Mesenchymal stem cell (in vitro differentiated cells and primary cell): ENCODE data around the gene NKX2-3.

Experiments
- DNase-seq: peaks from one replicate; pipeline ENCODE4 v3.0.0-alpha.2; 2013
- H2AFZ ChIP-seq: one replicate; pipeline ENCODE4 v1.6.1; 2013; ENCODE audit warnings: low read depth, mild to moderate bottlenecking, control low read depth, inconsistent platforms, low read length, moderate library complexity
- H2AK5ac ChIP-seq: 2 replicates; pipeline ENCODE4 v1.6.1; 2013; ENCODE audit warnings: low read length, moderate library complexity, mild to moderate bottlenecking, inconsistent platforms; ENCODE audit not compliant: severe bottlenecking
- H2BK120ac ChIP-seq: one replicate; pipeline ENCODE4 v1.6.1; 2013; ENCODE audit warnings: low read depth, mild to moderate bottlenecking, inconsistent platforms, low read length, moderate library complexity
- H2BK12ac ChIP-seq, 2 experiments: one replicate each; pipeline ENCODE4 v1.6.1; 2013; ENCODE audit warnings: inconsistent platforms in 2 of 2, low read length in 2 of 2, mild to moderate bottlenecking in 2 of 2, moderate library complexity in 2 of 2, control low read depth in 1 of 2
- H2BK15ac ChIP-seq: one replicate; pipeline ENCODE4 v1.6.1; 2013; ENCODE audit warnings: mild to moderate bottlenecking, low read depth, inconsistent platforms; ENCODE audit not compliant: poor library complexity, severe bottlenecking
- H2BK5ac ChIP-seq: 2 replicates; pipeline ENCODE4 v1.6.1; 2013; ENCODE audit warnings: low read depth, mild to moderate bottlenecking, low read length, control low read depth, inconsistent platforms; ENCODE audit not compliant: poor library complexity, severe bottlenecking
- H3K14ac ChIP-seq, 2 experiments: one replicate each; pipeline ENCODE4 v1.6.1; 2013; ENCODE audit warnings: inconsistent platforms in 2 of 2, low read length in 2 of 2, control low read depth in 1 of 2, mild to moderate bottlenecking in 1 of 2, moderate library complexity in 1 of 2
- H3K18ac ChIP-seq, 2 experiments: one replicate each; pipeline ENCODE4 v1.6.1; 2013; ENCODE audit warnings: inconsistent platforms in 2 of 2, low read length in 2 of 2, control low read depth in 1 of 2, low read depth in 1 of 2, mild to moderate bottlenecking in 1 of 2
- H3K23ac ChIP-seq, 2 experiments: one replicate each; pipeline ENCODE4 v1.6.1; 2013; ENCODE audit warnings: inconsistent platforms in 2 of 2, low read length in 2 of 2, mild to moderate bottlenecking in 2 of 2, moderate library complexity in 2 of 2, control low read depth in 1 of 2
- H3K27ac ChIP-seq: 2 replicates; pipeline ENCODE4 v1.5.1; 2013; ENCODE audit warnings: mild to moderate bottlenecking, moderate library complexity, low read length, control low read depth, inconsistent platforms; ENCODE audit not compliant: poor library complexity, severe bottlenecking
- H3K27me3 ChIP-seq, 2 experiments: 2 replicates each; pipeline versions ENCODE4 v1.6.1 to v1.7.0; 2013; ENCODE audit warnings: low read length in 2 of 2, mild to moderate bottlenecking in 2 of 2, moderate library complexity in 2 of 2, control low read depth in 1 of 2, inconsistent platforms in 1 of 2; ENCODE audit not compliant: control insufficient read depth in 1 of 2, insufficient read depth in 1 of 2
- H3K36me3 ChIP-seq, 2 experiments: 2 replicates each; pipeline versions ENCODE4 v1.6.1 to v1.7.0; 2013; ENCODE audit warnings: low read length in 2 of 2, control low read depth in 1 of 2, inconsistent platforms in 1 of 2, low read depth in 1 of 2, mild to moderate bottlenecking in 1 of 2; ENCODE audit not compliant: insufficient read depth in 2 of 2, control insufficient read depth in 1 of 2
- H3K4ac ChIP-seq, 2 experiments: one replicate each; pipeline ENCODE4 v1.6.1; 2013; ENCODE audit warnings: inconsistent platforms in 2 of 2, low read length in 2 of 2, mild to moderate bottlenecking in 2 of 2, moderate library complexity in 2 of 2, control low read depth in 1 of 2, low read depth in 1 of 2
- H3K4me1 ChIP-seq: 2 replicates; pipeline ENCODE4 v1.6.1; 2013; ENCODE audit warnings: low read depth, low read length, control low read depth; ENCODE audit not compliant: control insufficient read depth, insufficient read depth
- H3K4me2 ChIP-seq: 2 replicates; pipeline ENCODE4 v1.6.1; 2013; ENCODE audit warnings: low read length, mild to moderate bottlenecking, inconsistent platforms; ENCODE audit not compliant: poor library complexity, severe bottlenecking
- H3K4me3 ChIP-seq, 2 experiments: 2 replicates each; pipeline versions ENCODE4 v1.5.1 to v1.7.0; 2013; ENCODE audit warnings: low read length in 2 of 2, mild to moderate bottlenecking in 2 of 2, control low read depth in 1 of 2, low read depth in 1 of 2; ENCODE audit not compliant: insufficient read depth in 1 of 2
- H3K79me1 ChIP-seq: replicated peaks from 2 replicates; pipeline ENCODE4 v1.6.1; 2013; ENCODE audit warnings: mild to moderate bottlenecking, control low read depth, low read length, inconsistent platforms; ENCODE audit not compliant: poor library complexity, severe bottlenecking
- H3K9ac ChIP-seq: 2 replicates; pipeline ENCODE4 v1.7.0; 2013; ENCODE audit warnings: mild to moderate bottlenecking, low read length, moderate library complexity
- H3K9me3 ChIP-seq: 2 replicates; pipeline ENCODE4 v1.7.0; 2013; ENCODE audit warnings: mild to moderate bottlenecking, low read length; ENCODE audit not compliant: control insufficient read depth
- H4K8ac ChIP-seq: one replicate; pipeline ENCODE4 v1.6.1; 2013; ENCODE audit warnings: inconsistent platforms, mild to moderate bottlenecking, low read length, moderate library complexity
- H4K91ac ChIP-seq: one replicate; pipeline ENCODE4 v1.6.1; 2013; ENCODE audit warnings: mild to moderate bottlenecking, low read length, inconsistent platforms
- WGBS: methylation state at CpG from one replicate; pipeline ENCODE4 v1.1.7; 2013; ENCODE audit warnings: mixed read lengths; 5-methylcytosine and 5-hydroxymethylcytosine counted together

NKX2-3 gene

DNA sequence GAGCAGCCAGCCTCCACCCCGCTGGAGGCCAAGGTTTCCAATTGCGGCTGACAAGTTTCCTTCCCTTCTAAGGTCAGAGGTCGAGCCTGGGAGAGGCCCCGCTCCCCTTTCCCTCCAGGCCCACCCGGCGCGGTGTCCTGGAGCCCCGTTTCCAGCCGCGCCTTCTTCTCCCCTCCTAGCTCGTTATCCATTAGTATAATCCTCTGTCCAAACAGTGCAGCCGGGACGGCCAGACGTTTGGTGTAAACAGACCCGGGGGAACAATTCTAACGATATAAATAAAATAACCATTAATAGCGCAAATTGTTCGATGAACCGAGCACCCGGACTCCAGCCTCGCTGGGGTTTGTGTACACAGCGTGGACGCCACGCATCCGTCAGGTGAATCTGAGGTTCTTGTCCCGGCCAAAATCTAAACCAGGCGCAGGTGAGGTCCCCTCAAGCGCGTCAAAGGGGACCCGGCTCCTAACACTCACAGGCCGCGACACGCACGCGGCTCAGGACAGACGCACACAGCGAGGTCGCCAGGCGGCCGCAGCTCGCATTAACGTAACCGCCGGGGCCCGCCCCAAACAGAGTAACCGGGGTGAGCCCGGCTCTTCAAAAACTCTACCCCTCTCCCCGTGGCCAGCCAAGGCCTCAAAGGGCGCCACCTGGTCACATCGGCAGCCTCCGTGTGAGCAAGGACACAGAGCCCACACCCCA, 10.8 kb upstream of the NKX2-3 start:
- H3K9ac ChIP-seq: no peak overlapping the region

DNA sequence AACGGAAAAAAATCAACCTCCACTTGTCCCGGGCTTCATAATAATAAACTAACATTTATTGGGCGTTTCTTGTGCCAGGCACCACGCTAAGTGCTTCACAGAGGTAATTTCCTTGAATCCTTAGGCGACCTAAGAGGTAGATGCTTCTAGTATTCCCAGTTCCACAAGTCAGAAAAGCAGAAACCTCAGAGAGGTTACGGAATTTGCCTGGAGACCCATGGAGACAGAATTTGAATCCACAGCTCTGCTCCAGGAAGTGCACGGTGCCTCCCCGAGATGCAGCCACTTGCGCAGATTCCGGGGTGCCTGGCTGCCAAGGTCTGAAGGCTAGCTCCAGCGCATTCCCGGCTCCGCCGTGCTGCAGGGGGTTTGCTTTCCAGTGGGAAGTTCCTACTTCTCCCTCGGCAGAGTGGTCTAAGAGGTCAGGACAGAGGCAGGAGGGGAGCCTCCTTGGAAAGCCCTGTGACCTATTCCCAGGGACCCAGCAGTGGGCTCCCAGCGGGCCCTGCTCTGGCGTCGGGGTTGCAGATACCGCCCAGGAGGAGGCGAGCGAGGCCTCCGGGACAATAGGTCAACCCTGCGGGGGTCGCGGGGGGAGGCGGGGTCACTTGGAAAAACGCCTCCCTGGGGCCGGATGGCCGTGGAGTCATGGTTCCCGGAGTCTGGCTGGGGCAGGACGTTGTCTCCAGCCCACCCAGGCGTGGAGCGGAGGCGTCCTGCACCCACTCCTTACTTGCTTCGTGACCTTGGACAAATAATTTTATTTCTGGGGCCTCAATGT, 10.1 kb upstream of the NKX2-3 start:
- Histone ChIP-seq H3K9ac (no peak overlapping the region), H3K27me3 (peaks cover 93 to 97% of the 10 kb centered on the region in 2 experiments), H3K27ac (no peak overlapping the region), H2BK12ac (peak overlapping the region; percentile 97 to 99), H3K4ac (peak overlapping the region; percentile 77 to 88), H3K4me2 (no peak overlapping the region), H3K9me3 (no peaks in the 10 kb centered on the region), H3K4me3 (no peak overlapping the region), H4K91ac (peak overlapping the region; percentile 93), H2AK5ac (no peak overlapping the region), H3K36me3 (no peaks in the 10 kb centered on the region), H3K18ac (peak overlapping the region; percentile 89 to 96), H2BK120ac (peak overlapping the region; percentile 89), H2BK5ac (no peak overlapping the region), H3K4me1 (peaks cover 22% of the 10 kb centered on the region), H2AFZ (no peak overlapping the region), H3K23ac (no peak overlapping the region), H3K14ac (peak overlapping the region in 1 of 2 experiments; percentile 48), H3K79me1 (no peaks in the 10 kb centered on the region), H2BK15ac (peak overlapping the region; percentile 69), H4K8ac (peak overlapping the region; percentile 74)
- WGBS: 8% methylated on average over 31 of the region's 35 CpGs
- DNase-seq: peak; percentile 66

More for the DNA sequence above, 10.8 kb upstream of the NKX2-3 start:
- DNase-seq: peak; percentile 75
- WGBS: 7% methylated on average over 51 of the region's 51 CpGs
- peak overlapping the region; percentile 74 for H2BK15ac ChIP-seq
- no peaks in the 10 kb centered on the region for H3K36me3 ChIP-seq
- no peaks in the 10 kb centered on the region for H3K79me1 ChIP-seq
- H4K8ac ChIP-seq: peak overlapping the region; percentile 91
- H2BK12ac ChIP-seq: peak overlapping the region; percentile 94 to 97
- H3K4me2 ChIP-seq: no peak overlapping the region
- H2BK120ac ChIP-seq: peak overlapping the region; percentile 97
- H3K14ac ChIP-seq: peak overlapping the region in 1 of 2 experiments; percentile 44
- no peak overlapping the region for H2AFZ ChIP-seq
- peak overlapping the region; percentile 93 for H4K91ac ChIP-seq
- no peak overlapping the region for H2AK5ac ChIP-seq
- H2BK5ac ChIP-seq: no peak overlapping the region
- H3K4me3 ChIP-seq: no peak overlapping the region
- peaks cover 93 to 97% of the 10 kb centered on the region in 2 experiments for H3K27me3 ChIP-seq
- peak overlapping the region in 1 of 2 experiments; percentile 87 for H3K23ac ChIP-seq
- H3K9me3 ChIP-seq: no peaks in the 10 kb centered on the region
- peak overlapping the region; percentile 81 to 91 for H3K18ac ChIP-seq
- H3K4ac ChIP-seq: peak overlapping the region; percentile 88 to 93
- H3K27ac ChIP-seq: no peak overlapping the region
- H3K4me1 ChIP-seq: peaks cover 18% of the 10 kb centered on the region

DNA sequence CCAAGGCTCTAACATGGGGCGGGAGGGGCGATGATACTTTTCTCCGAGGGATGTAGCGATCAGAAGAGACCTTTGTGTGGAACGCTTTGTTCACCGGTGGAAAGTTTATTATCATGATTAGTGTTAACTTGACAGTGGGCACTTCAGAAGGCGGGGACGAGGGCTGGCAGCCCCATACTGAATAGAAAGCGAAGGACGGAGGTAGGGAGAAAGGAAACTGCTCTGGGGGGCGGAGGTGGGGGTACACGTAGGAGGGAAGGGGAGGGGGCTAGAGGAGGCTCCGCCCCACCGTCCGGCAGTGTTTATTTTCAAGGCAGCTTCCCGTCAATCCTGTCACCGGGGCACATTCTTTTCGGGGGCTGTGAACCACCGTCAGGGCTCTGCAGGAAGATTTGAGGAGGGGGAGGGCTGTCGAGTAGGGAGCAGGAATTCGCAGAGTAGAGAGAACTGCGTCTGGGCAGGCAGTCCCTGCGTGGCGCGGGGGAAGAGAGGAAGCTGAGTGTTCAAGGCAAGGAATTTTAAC, 9.4 kb upstream of the NKX2-3 start:
- no peak overlapping the region for H2AK5ac ChIP-seq
- H3K4me3 ChIP-seq: no peak overlapping the region
- no peak overlapping the region for H3K4me2 ChIP-seq
- H2BK15ac ChIP-seq: no peak overlapping the region
- no peak overlapping the region for H2BK5ac ChIP-seq
- no peak overlapping the region for H3K27ac ChIP-seq
- peak overlapping the region; percentile 89 to 96 for H3K18ac ChIP-seq
- H3K4me1 ChIP-seq: peaks cover 23% of the 10 kb centered on the region
- peaks cover 97% of the 10 kb centered on the region in 2 experiments for H3K27me3 ChIP-seq
- no peak overlapping the region for H3K14ac ChIP-seq
- no peaks in the 10 kb centered on the region for H3K9me3 ChIP-seq
- H2BK120ac ChIP-seq: peak overlapping the region; percentile 89
- peak overlapping the region; percentile 89 for H4K8ac ChIP-seq
- no peak overlapping the region for H3K9ac ChIP-seq
- peak overlapping the region; percentile 93 for H4K91ac ChIP-seq
- H3K36me3 ChIP-seq: no peaks in the 10 kb centered on the region
- peak; percentile 84 for DNase-seq
- H2AFZ ChIP-seq: no peak overlapping the region
- no peaks in the 10 kb centered on the region for H3K79me1 ChIP-seq
- WGBS: 1% methylated on average over 20 of the region's 25 CpGs
- peak overlapping the region; percentile 81 to 87 for H3K4ac ChIP-seq
- no peak overlapping the region for H3K23ac ChIP-seq
- peak overlapping the region; percentile 17 to 99 for H2BK12ac ChIP-seq
